OCI-LY3 (cell line): ENCODE results near the gene ZNF467.

Experiments used
- H2AFZ ChIP-seq: fragments of 200-600, 300-600 bp; shearing (Covaris generic); 2 replicates; pipeline ENCODE4 v1.6.0; 2014; ENCODE audit warnings: antibody characterized with exemption, low read depth, low read length
- H3K27ac ChIP-seq: fragments of 200-600, 300-600 bp; sonication (generic); 2 replicates; pipeline ENCODE4 v1.5.1; 2014; ENCODE audit warnings: mild to moderate bottlenecking, low read length, moderate library complexity, mixed read lengths
- H3K27me3 ChIP-seq: fragments of 200-600, 300-600 bp; sonication (generic); 2 replicates; pipeline ENCODE4 v1.6.1; 2014; ENCODE audit warnings: low read depth, low read length, mixed read lengths
- H3K36me3 ChIP-seq: fragments of 200-600, 300-600 bp; sonication (generic); replicated peaks from 2 replicates; pipeline ENCODE3; 2014; ENCODE audit warnings: low read depth, low read length, mixed read lengths
- H3K4me1 ChIP-seq: fragments of 300-600, 200-600 bp; sonication (generic); 2 replicates; pipeline ENCODE4 v1.6.1; 2014; ENCODE audit warnings: low read length, mixed read lengths
- H3K4me2 ChIP-seq: fragments of 200-600, 300-600 bp; sonication (generic); 2 replicates; pipeline ENCODE4 v1.6.1; 2014; ENCODE audit warnings: low read length, mixed read lengths
- H3K4me3 ChIP-seq: fragments of 300-600, 200-600 bp; sonication (generic); 2 replicates; pipeline ENCODE4 v1.5.1; 2014; ENCODE audit warnings: antibody characterized with exemption, mild to moderate bottlenecking, low read length, moderate library complexity
- H3K79me2 ChIP-seq: fragments of 300-600, 200-600 bp; shearing (Covaris generic); 2 replicates; pipeline ENCODE4 v1.6.1; 2014; ENCODE audit warnings: mild to moderate bottlenecking, low read length, mixed read lengths
- H3K9ac ChIP-seq: fragments of 300-600, 200-600 bp; shearing (Covaris generic); 2 replicates; pipeline ENCODE4 v1.6.0; 2014; ENCODE audit warnings: mild to moderate bottlenecking, low read length, moderate library complexity
- H3K9me3 ChIP-seq: fragments of 200-600, 300-600 bp; shearing (Covaris generic); 2 replicates; pipeline ENCODE4 v1.6.1; 2014; ENCODE audit warnings: low read length, mixed read lengths; ENCODE audit not compliant: insufficient read depth
- H4K20me1 ChIP-seq: fragments of 200-600, 300-600 bp; sonication (generic); 2 replicates; pipeline ENCODE4 v1.6.1; 2016; ENCODE audit warnings: low read length, mixed read lengths; ENCODE audit not compliant: insufficient read depth
- EZH2phosphoT487 ChIP-seq: fragments of 200-600 bp; shearing (Covaris generic); IDR thresholded peaks from 2 replicates; pipeline ENCODE4 v1.6.1; 2018; ENCODE audit warnings: antibody characterized with exemption, mixed run types, low read depth
- TF ChIP-seq, protein P1 (sequence below): fragments of 200-600, 300-600 bp; sonication (generic); IDR thresholded peaks from 2 replicates; pipeline ENCODE4 v1.5.1; 2014; ENCODE audit warnings: antibody characterized with exemption, low read length, low read depth

ZNF467 gene, protein sequence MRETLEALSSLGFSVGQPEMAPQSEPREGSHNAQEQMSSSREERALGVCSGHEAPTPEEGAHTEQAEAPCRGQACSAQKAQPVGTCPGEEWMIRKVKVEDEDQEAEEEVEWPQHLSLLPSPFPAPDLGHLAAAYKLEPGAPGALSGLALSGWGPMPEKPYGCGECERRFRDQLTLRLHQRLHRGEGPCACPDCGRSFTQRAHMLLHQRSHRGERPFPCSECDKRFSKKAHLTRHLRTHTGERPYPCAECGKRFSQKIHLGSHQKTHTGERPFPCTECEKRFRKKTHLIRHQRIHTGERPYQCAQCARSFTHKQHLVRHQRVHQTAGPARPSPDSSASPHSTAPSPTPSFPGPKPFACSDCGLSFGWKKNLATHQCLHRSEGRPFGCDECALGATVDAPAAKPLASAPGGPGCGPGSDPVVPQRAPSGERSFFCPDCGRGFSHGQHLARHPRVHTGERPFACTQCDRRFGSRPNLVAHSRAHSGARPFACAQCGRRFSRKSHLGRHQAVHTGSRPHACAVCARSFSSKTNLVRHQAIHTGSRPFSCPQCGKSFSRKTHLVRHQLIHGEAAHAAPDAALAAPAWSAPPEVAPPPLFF

DNA sequence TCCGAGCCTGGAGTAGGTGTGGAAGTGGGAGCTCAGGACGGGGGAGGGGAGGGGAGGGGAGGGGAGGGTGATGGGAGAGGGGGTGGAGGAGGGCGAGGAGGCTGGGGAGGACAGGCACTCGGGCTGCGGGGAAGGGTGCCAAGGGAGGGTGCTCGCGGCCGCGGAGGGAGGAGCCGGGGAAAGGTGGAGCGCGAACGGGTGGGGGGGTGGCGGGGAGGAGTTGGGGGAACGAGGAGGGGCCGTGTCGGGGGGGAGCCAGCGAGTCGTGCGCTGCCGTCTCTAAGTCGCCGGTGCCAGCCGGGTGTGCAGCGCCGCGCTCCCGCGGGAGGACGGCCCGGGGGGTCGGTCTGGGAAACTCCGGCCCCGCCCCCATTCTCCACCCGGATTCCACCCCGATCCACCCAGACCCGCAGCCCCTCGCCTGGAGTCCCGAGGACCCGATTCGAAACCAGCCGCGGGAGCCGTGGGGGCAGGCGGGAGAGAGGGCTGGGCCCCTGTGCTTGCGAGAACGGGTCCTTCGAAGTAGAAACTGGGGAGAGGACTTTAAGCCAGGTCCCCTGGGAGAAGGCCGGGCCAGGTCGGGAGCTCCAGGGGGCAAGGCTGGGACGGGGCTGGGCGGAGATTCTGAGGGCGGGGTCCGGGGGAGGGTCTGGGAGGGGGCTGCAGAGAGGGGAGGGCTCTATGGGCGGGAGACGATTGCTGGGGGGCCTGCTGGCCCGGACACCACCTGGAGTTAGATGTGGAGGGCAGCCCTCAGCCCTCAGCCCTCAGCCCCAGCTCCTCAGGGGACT lies at the start of gene ZNF467:
Gene ZNF467 (minus strand): TSS at position 143 of the 791 bp plus-strand sequence. CDS start 2,556 bp downstream, outside the sequence.
- Histone ChIP-seq H3K27ac (peak within 1 kb of the TSS; percentile 72), H3K9ac (peak within 1 kb of the TSS; percentile 99), H3K27me3 (peaks cover 58% of the 10 kb centered on the region), H3K9me3 (no peaks in the 10 kb centered on the region), H2AFZ (no peak within 1 kb of the TSS), H4K20me1 (no peaks in the 10 kb centered on the region), H3K4me1 (peaks cover 13% of the 10 kb centered on the region), H3K36me3 (no peaks in the 10 kb centered on the region), H3K4me2 (peak within 1 kb of the TSS; percentile 99), H3K79me2 (no peaks in the 10 kb centered on the region), H3K4me3 (peak within 1 kb of the TSS; percentile 99)
- TF ChIP-seq, protein P1, sequence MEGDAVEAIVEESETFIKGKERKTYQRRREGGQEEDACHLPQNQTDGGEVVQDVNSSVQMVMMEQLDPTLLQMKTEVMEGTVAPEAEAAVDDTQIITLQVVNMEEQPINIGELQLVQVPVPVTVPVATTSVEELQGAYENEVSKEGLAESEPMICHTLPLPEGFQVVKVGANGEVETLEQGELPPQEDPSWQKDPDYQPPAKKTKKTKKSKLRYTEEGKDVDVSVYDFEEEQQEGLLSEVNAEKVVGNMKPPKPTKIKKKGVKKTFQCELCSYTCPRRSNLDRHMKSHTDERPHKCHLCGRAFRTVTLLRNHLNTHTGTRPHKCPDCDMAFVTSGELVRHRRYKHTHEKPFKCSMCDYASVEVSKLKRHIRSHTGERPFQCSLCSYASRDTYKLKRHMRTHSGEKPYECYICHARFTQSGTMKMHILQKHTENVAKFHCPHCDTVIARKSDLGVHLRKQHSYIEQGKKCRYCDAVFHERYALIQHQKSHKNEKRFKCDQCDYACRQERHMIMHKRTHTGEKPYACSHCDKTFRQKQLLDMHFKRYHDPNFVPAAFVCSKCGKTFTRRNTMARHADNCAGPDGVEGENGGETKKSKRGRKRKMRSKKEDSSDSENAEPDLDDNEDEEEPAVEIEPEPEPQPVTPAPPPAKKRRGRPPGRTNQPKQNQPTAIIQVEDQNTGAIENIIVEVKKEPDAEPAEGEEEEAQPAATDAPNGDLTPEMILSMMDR: no peak
- no peak for TF ChIP-seq EZH2phosphoT487

- Histone ChIP-seq H4K20me1 (no peaks in the 10 kb centered on the region), H3K27me3 (no peaks in the 10 kb centered on the region), H3K36me3 (no peaks in the 10 kb centered on the region), H3K79me2 (no peaks in the 10 kb centered on the region), H3K4me1 (no peaks in the 10 kb centered on the region), H3K9me3 (no peaks in the 10 kb centered on the region), H3K4me2 (no peak overlapping the region), H3K4me3 (no peak overlapping the region), H3K9ac (no peak overlapping the region), H2AFZ (no peak overlapping the region), H3K27ac (no peak overlapping the region)
- TF ChIP-seq, protein P1: no peak
- TF ChIP-seq EZH2phosphoT487: no peak
These were observed 49.1 kb upstream of the ZNF467 start for GRCh38 chr7:149822353-149822943.

DNA sequence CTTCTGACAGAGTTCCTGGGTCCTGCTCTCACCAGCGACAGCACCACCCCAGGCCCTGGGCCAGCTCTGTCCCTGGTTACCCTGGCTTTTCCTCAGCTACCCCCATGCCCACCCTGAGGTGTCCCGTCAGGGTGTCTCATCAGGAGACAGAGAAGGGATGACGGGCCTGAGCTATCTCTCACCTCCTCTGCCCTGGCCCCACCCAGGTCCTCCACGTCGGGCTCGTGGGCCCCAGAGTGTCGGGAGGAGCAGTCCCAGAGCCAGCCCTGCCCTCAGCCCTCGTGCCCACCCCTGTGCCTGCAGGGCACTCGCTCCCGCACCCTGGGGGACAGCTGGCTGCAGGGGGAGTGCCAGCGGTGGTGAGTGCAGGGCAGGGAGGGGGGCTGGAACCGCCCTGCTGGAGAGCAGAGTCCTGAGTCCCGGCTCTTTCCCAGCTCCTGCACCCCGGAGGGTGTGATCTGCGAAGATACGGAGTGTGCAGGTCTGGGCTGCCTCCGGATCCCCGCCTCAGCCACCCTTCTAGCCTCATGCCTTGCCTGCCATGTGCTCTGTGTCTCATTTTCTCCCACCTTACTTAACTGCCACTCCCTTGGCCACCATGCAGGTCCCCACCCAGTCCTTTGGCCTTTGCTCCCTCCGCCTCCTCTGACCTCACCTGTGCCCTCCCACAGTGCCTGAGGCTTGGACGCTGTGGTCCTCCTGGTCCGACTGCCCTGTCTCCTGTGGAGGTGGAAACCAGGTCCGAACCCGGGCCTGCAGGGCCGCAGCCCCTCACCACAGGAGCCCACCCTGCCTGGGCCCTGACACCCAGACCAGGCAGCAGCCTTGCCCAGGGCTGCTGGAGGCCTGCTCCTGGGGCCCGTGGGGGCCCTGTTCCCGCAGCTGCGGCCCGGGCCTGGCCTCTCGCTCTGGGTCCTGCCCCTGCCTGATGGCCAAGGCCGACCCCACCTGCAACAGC lies 48.1 kb upstream of the ZNF467 start:
- Histone ChIP-seq H3K4me1 (no peaks in the 10 kb centered on the region), H3K9me3 (no peaks in the 10 kb centered on the region), H3K27me3 (no peaks in the 10 kb centered on the region), H3K27ac (no peak overlapping the region), H3K4me3 (no peak overlapping the region), H3K4me2 (no peak overlapping the region), H3K36me3 (no peaks in the 10 kb centered on the region), H3K9ac (no peak overlapping the region), H2AFZ (no peak overlapping the region), H3K79me2 (no peaks in the 10 kb centered on the region), H4K20me1 (no peaks in the 10 kb centered on the region)
- no peak for TF ChIP-seq EZH2phosphoT487
- TF ChIP-seq, protein P1: no peak
